Vagina (tissue), 2 donors: ENCODE data around the gene SPATS1.

Source experiments
- CTCF ChIP-seq, 3 experiments: fragments of 450-650 bp in 2 of 3; fragments of 200-600 bp in 1 of 3; sonication (generic) in 1 of 3; IDR thresholded peaks; one replicate each; pipeline ENCODE4 v1.5.1; 2017 to 2019; ENCODE audit warnings: antibody characterized with exemption in 3 of 3, mild to moderate bottlenecking in 2 of 3, moderate library complexity in 2 of 3
- POLR2AphosphoS5 ChIP-seq, 2 donors: sonication (generic); formaldehyde crosslinking; IDR thresholded peaks; one replicate each; pipeline ENCODE4 v1.9.0; 2017; ENCODE audit warnings: antibody characterized with exemption in 2 of 2, mild to moderate bottlenecking in 2 of 2, low read depth in 1 of 2; ENCODE audit not compliant: insufficient read depth in 1 of 2

- TF ChIP-seq CTCF (IDR thresholded peaks at IDR 0.05), result no peak
- no peak for TF ChIP-seq POLR2AphosphoS5 (IDR thresholded peaks at IDR 0.05; ENCODE audit: insufficient read depth in 1 of 2, low read depth in 1 of 2)
Measured at GRCh38 chr6:44327096-44327495, 15.4 kb upstream of the SPATS1 start.
